H1 (cell line): ENCODE data around the gene RHBDD1. TPM values are rescaled to one million over a fixed set of nuclear protein-coding genes. Genes with fewer than 3 reads are reported as not detected.

Experiments used
- CTCF ChIA-PET: fragments of 300-600 bp; sonication (Branson Sonifier 250); formaldehyde crosslinking; loops from one replicate; lab custom pipeline; 2021; ENCODE audit not compliant: partially characterized antibody; lab: Charles Lee
- POLR2A ChIA-PET: fragments of 300-600 bp; sonication (Branson Sonifier 250); formaldehyde crosslinking; loops from one replicate; lab custom pipeline; 2021; ENCODE audit warnings: inconsistent platforms; ENCODE audit not compliant: partially characterized antibody; lab: Charles Lee
- DNase-seq, 2 experiments: peaks; one replicate each; pipeline versions ENCODE4 v3.0.0 to v3.0.0-alpha.2; 2010 to 2022; ENCODE audit warnings: low spot score in 2 of 2, low read depth in 1 of 2, mixed read lengths in 1 of 2
- FAIRE-seq: peaks from 2 replicates; lab custom pipeline; 2011; peaks lifted over from hg19 to GRCh38; lab: Jason Lieb, UNC
- H2AFZ ChIP-seq: 2 replicates; pipeline ENCODE4 v1.8.1; 2012; ENCODE audit warnings: low read length, inconsistent platforms
- H2AK5ac ChIP-seq: 2 replicates; pipeline ENCODE4 v1.6.1; 2013; ENCODE audit warnings: low read depth, low read length
- H2BK120ac ChIP-seq: replicated peaks from 2 replicates; pipeline ENCODE3; 2013; ENCODE audit warnings: low read depth, low read length, inconsistent platforms
- H2BK12ac ChIP-seq: 2 replicates; pipeline ENCODE4 v1.6.1; 2013; ENCODE audit warnings: low read depth, low read length
- H2BK15ac ChIP-seq: 2 replicates; pipeline ENCODE4 v1.6.1; 2013; ENCODE audit warnings: low read length
- H2BK20ac ChIP-seq: 2 replicates; pipeline ENCODE4 v1.6.1; 2013; ENCODE audit warnings: low read length
- H2BK5ac ChIP-seq: 2 replicates; pipeline ENCODE4 v1.6.1; 2013; ENCODE audit warnings: low read depth, low read length
- H3K14ac ChIP-seq: 2 replicates; pipeline ENCODE4 v1.6.1; 2013; ENCODE audit warnings: inconsistent platforms; ENCODE audit not compliant: insufficient read length
- H3K18ac ChIP-seq: 2 replicates; pipeline ENCODE4 v1.6.1; 2013; ENCODE audit warnings: low read length; ENCODE audit errors: extremely low read depth
- H3K23ac ChIP-seq: 2 replicates; pipeline ENCODE4 v1.6.1; 2013; ENCODE audit warnings: inconsistent platforms; ENCODE audit not compliant: insufficient read length
- H3K23me2 ChIP-seq: 2 replicates; pipeline ENCODE4 v1.6.1; 2013; ENCODE audit warnings: low read depth, low read length
- H3K27ac ChIP-seq: 2 replicates; pipeline ENCODE4 v1.6.1; 2011; ENCODE audit warnings: low read depth, low read length, inconsistent platforms
- H3K27me3 ChIP-seq, 4 experiments: replicated peaks in 1 of 4; 1 replicate in 1 of 4; 2 replicates in 3 of 4; pipeline versions ENCODE4 v1.6.1 to v1.8.1; 2011 to 2013; ENCODE audit warnings: low read length in 3 of 4, mild to moderate bottlenecking in 3 of 4, inconsistent platforms in 2 of 4, mixed read lengths in 2 of 4, moderate library complexity in 1 of 4; ENCODE audit not compliant: control insufficient read depth in 3 of 4, insufficient read depth in 3 of 4; ENCODE audit errors: extremely low read depth in 1 of 4
- H3K36me3 ChIP-seq, 4 experiments: 2 replicates each; pipeline versions ENCODE4 v1.6.1 to v1.8.1; 2011 to 2013; ENCODE audit warnings: mild to moderate bottlenecking in 4 of 4, low read length in 3 of 4, moderate library complexity in 2 of 4, control low read depth in 1 of 4, inconsistent platforms in 1 of 4; ENCODE audit not compliant: insufficient read depth in 4 of 4, control insufficient read depth in 2 of 4
- H3K4ac ChIP-seq: replicated peaks from 2 replicates; pipeline ENCODE3; 2013; ENCODE audit warnings: low read length, low read depth, mixed read lengths, inconsistent platforms; ENCODE audit not compliant: insufficient read length
- H3K4me1 ChIP-seq, 4 experiments: replicated peaks in 1 of 4; 1 replicate in 1 of 4; 2 replicates in 3 of 4; pipeline versions ENCODE4 v1.6.1 to v1.8.1; 2011 to 2013; ENCODE audit warnings: low read length in 3 of 4, inconsistent platforms in 2 of 4, mixed read lengths in 1 of 4; ENCODE audit not compliant: insufficient read depth in 4 of 4, control insufficient read depth in 3 of 4
- H3K4me2 ChIP-seq, 2 experiments: 2 replicates each; pipeline versions ENCODE4 v1.6.1 to v1.8.1; 2011 to 2013; ENCODE audit warnings: low read depth in 2 of 2, low read length in 2 of 2, control low read depth in 1 of 2, inconsistent platforms in 1 of 2, mild to moderate bottlenecking in 1 of 2; ENCODE audit not compliant: insufficient read depth in 1 of 2
- H3K4me3 ChIP-seq, 4 experiments: fragments of 200-600, 300-600 bp in 1 of 4; sonication (generic), shearing (Covaris generic), sonication (Bioruptor Twin) in 1 of 4; 2 replicates each; pipeline versions ENCODE4 v1.5.1 to v1.8.1; 2011 to 2016; ENCODE audit warnings: low read length in 4 of 4, low read depth in 3 of 4, control low read depth in 2 of 4, inconsistent platforms in 2 of 4, mild to moderate bottlenecking in 2 of 4, mixed read lengths in 1 of 4, moderate library complexity in 1 of 4; ENCODE audit not compliant: insufficient read depth in 2 of 4; ENCODE audit errors: extremely low read depth in 1 of 4
- H3K56ac ChIP-seq: replicated peaks from 2 replicates; pipeline ENCODE3; 2013; ENCODE audit warnings: low read depth, mild to moderate bottlenecking, mixed read lengths, low read length, inconsistent platforms; ENCODE audit not compliant: insufficient read length
- H3K79me1 ChIP-seq: 2 replicates; pipeline ENCODE4 v1.6.1; 2013; ENCODE audit warnings: low read depth, low read length, control low read depth
- H3K79me2 ChIP-seq, 2 experiments: 2 replicates each; pipeline versions ENCODE4 v1.6.1 to v1.8.1; 2012 to 2013; ENCODE audit warnings: low read length in 2 of 2, mild to moderate bottlenecking in 2 of 2, inconsistent platforms in 1 of 2; ENCODE audit not compliant: insufficient read depth in 2 of 2, control insufficient read depth in 1 of 2
- H3K9ac ChIP-seq, 4 experiments: replicated peaks in 1 of 4; 1 replicate in 1 of 4; 2 replicates in 3 of 4; pipeline versions ENCODE4 v1.6.1 to v1.8.1; 2011 to 2013; ENCODE audit warnings: low read depth in 3 of 4, low read length in 3 of 4, control low read depth in 2 of 4, mild to moderate bottlenecking in 2 of 4, moderate library complexity in 2 of 4, inconsistent platforms in 1 of 4; ENCODE audit errors: extremely low read depth in 1 of 4
- H3K9me3 ChIP-seq, 2 experiments: 2 replicates each; pipeline versions ENCODE4 v1.6.1 to v1.8.1; 2012 to 2013; ENCODE audit warnings: mild to moderate bottlenecking in 2 of 2, moderate library complexity in 2 of 2, control low read depth in 1 of 2, inconsistent platforms in 1 of 2, low read depth in 1 of 2, low read length in 1 of 2, mixed read lengths in 1 of 2; ENCODE audit not compliant: insufficient read depth in 2 of 2
- H4K20me1 ChIP-seq, 2 experiments: replicated peaks in 1 of 2; 2 replicates each; pipeline versions ENCODE3 to v1.8.1; 2011 to 2013; ENCODE audit warnings: inconsistent platforms in 2 of 2, low read length in 2 of 2, mild to moderate bottlenecking in 1 of 2; ENCODE audit not compliant: insufficient read depth in 2 of 2, control insufficient read depth in 1 of 2
- H4K5ac ChIP-seq: 2 replicates; pipeline ENCODE4 v1.6.1; 2013; ENCODE audit warnings: low read length, low read depth, mixed read lengths, inconsistent platforms; ENCODE audit not compliant: insufficient read length
- H4K8ac ChIP-seq: 2 replicates; pipeline ENCODE4 v1.8.0; 2013; ENCODE audit warnings: mild to moderate bottlenecking, moderate library complexity, low read length, inconsistent platforms; ENCODE audit not compliant: insufficient read depth; ENCODE audit errors: extremely low read depth
- H4K91ac ChIP-seq: replicated peaks from 2 replicates; pipeline ENCODE3; 2013; ENCODE audit warnings: low read length, mixed read lengths, inconsistent platforms; ENCODE audit not compliant: insufficient read length
- ATF3 ChIP-seq: IDR thresholded peaks from 2 replicates; pipeline ENCODE4 v1.6.1; 2011; ENCODE audit warnings: low read depth, mild to moderate bottlenecking, low read length; ENCODE audit not compliant: insufficient read depth
- EZH2 ChIP-seq: fragments of 200-600 bp; sonication (generic); IDR thresholded peaks from 2 replicates; pipeline ENCODE4 v1.7.1; 2012; ENCODE audit warnings: low read depth, mild to moderate bottlenecking, moderate library complexity, low read length, inconsistent platforms; ENCODE audit not compliant: severe bottlenecking
- POLR2AphosphoS5 ChIP-seq: IDR thresholded peaks from 2 replicates; pipeline ENCODE4 v1.6.1; 2011; ENCODE audit warnings: low read depth, low read length
- SIN3A ChIP-seq, 2 experiments: IDR thresholded peaks in 1 of 2; conservative IDR thresholded peaks in 1 of 2; 2 replicates each; pipeline ENCODE4 v1.6.1; 2011 to 2012; ENCODE audit warnings: low read length in 2 of 2, improper control_type of control experiment in 1 of 2, low read depth in 1 of 2, mild to moderate bottlenecking in 1 of 2
- ZNF274 ChIP-seq: IDR thresholded peaks from 2 replicates; pipeline ENCODE4 v1.7.0; 2012; ENCODE audit warnings: low read length, borderline replicate concordance; ENCODE audit errors: extremely low read depth
- WGBS, 2 experiments: shearing (Covaris generic) in 1 of 2; methylation state at CpG; one replicate each; pipeline versions ENCODE4 v1.1.6 to v1.1.7; 2013 to 2015; ENCODE audit warnings: low lambda C conversion rate in 2 of 2, mixed read lengths in 2 of 2, inconsistent platforms in 1 of 2, low coverage in 1 of 2, missing lambda C conversion rate in 1 of 2; ENCODE audit not compliant: insufficient replicate concordance in 2 of 2, insufficient coverage in 1 of 2, insufficient read length in 1 of 2; ENCODE audit errors: extremely low coverage in 1 of 2, missing lambda C conversion rate in 1 of 2; 5-methylcytosine and 5-hydroxymethylcytosine counted together
- polyA plus RNA-seq, 7 experiments: library from polyadenylated mRNA; depleted of rRNA in 3 of 7; stranded (reverse) in 5 of 7; unstranded in 2 of 7; fragments of >200 nt in 5 of 7; fragments of 200-250 nt in 2 of 7; gene quantifications; 1 replicate in 5 of 7; 2 replicates in 1 of 7; 4 replicates in 1 of 7; pipeline versions ENCODE4 v1.2.1 to v1.2.3, GENCODE V29; 2011 to 2013; ENCODE audit warnings: missing spikeins in 2 of 7, mixed read lengths in 2 of 7
- total RNA-seq: library from RNA; stranded (reverse); fragmentation: NEBNext Ultra II Directional; extraction: Animal tissue kit (Norgen Biotek cat#: 25700); gene quantifications from 2 replicates; pipeline ENCODE4 v1.2.1, GENCODE V29; 2021

RHBDD1 gene
- total and polyA plus RNA-seq, 2 of the 8 experiments (the other 6 are each of a cell fraction or from before 2014, with no cell fraction given) = 10.5 to 23.1 TPM

GRCh38 chr2:226970362-226970761 is 134.5 kb downstream of the RHBDD1 start:
- no peak overlapping the region for H3K27ac ChIP-seq
- H3K4me1 ChIP-seq = no peaks in the 10 kb centered on the region
- no peak overlapping the region for H2BK20ac ChIP-seq
- no peak overlapping the region for H3K18ac ChIP-seq
- no peak overlapping the region for H2AK5ac ChIP-seq
- no peak overlapping the region for H2BK12ac ChIP-seq
- no peaks in the 10 kb centered on the region for H3K36me3 ChIP-seq
- CTCF ChIA-PET = interaction anchor here (0.6 to 1.2 kb wide), 2 partner anchors 58 to 127 kb away, joined by 3 read pairs; no protein-coding TSS in a partner anchor
- no peak overlapping the region for H3K4me2 ChIP-seq
- no peak for DNase-seq
- no peaks in the 10 kb centered on the region for H4K20me1 ChIP-seq
- H3K4ac ChIP-seq = no peak overlapping the region
- no peak overlapping the region for H2BK15ac ChIP-seq
- no peaks in the 10 kb centered on the region for H3K79me2 ChIP-seq
- H3K14ac ChIP-seq = no peak overlapping the region
- FAIRE-seq = no peak
- H4K91ac ChIP-seq = no peak overlapping the region
- no peak overlapping the region for H2BK5ac ChIP-seq
- no peak overlapping the region for H2BK120ac ChIP-seq
- H3K27me3 ChIP-seq = no peaks in the 10 kb centered on the region
- no peak overlapping the region for H3K9ac ChIP-seq
- H4K5ac ChIP-seq = no peak overlapping the region
- H2AFZ ChIP-seq = no peak overlapping the region
- H3K4me3 ChIP-seq = no peak overlapping the region
- no peak overlapping the region for H3K23ac ChIP-seq
- 100% methylated on average over 3 of the region's 3 CpGs; no CpG with 5 or more reads in 1 of the 2 experiments for WGBS, 2 experiments
- H3K9me3 ChIP-seq = no peaks in the 10 kb centered on the region
- TF ChIP-seq SIN3A (conservative IDR thresholded peaks at IDR 0.05 in 1 of 2, IDR thresholded peaks at IDR 0.05 in 1 of 2; ENCODE audit: low read depth in 1 of 2, low read length in 2 of 2) (no peak), POLR2AphosphoS5 (no peak), EZH2 (no peak), ZNF274 (no peak), ATF3 (no peak)
- no peaks in the 10 kb centered on the region for H3K23me2 ChIP-seq
- no peak overlapping the region for H4K8ac ChIP-seq
- no peaks in the 10 kb centered on the region for H3K79me1 ChIP-seq
- no peak overlapping the region for H3K56ac ChIP-seq
- POLR2A ChIA-PET = no interaction called here
